ENCODE measurements around the gene CDA. TPM values are rescaled to one million over a fixed set of nuclear protein-coding genes. Genes with fewer than 3 reads are reported as not detected.

Gene CDA
- total RNA-seq, 2 experiments from 2014 or later, result not detected

Other genes starting within 250 kb of the CDA start
- 1 to 10 TPM; 2.8 to 3.0 TPM for gene CAMK2N1, start 102.9 kb upstream of the CDA start, total RNA-seq
- 10 to 100 TPM; 17.1 to 19.8 TPM for gene MUL1, start 80.9 kb upstream of the CDA start, total RNA-seq
- not detected for gene FAM43B, start 36.5 kb upstream of the CDA start, total RNA-seq
- 10 to 100 TPM in 1 of 2 experiments, 1 to 10 TPM in 1; 9.4 to 10.3 TPM for gene PINK1, start 44.4 kb downstream of the CDA start, total RNA-seq
- gene DDOST, start 72.3 kb downstream of the CDA start, total RNA-seq, result 100 to 1,000 TPM; 131 to 134 TPM
- not detected for gene KIF17, start 128.9 kb downstream of the CDA start, total RNA-seq
- gene SH2D5, start 143.6 kb downstream of the CDA start, total RNA-seq, result under 1 TPM; 0.11 to 0.14 TPM
- 100 to 1,000 TPM; 313 to 324 TPM for gene HP1BP3, start 198.2 kb downstream of the CDA start, total RNA-seq